ENCODE data around the gene PIPOX.

DNA sequence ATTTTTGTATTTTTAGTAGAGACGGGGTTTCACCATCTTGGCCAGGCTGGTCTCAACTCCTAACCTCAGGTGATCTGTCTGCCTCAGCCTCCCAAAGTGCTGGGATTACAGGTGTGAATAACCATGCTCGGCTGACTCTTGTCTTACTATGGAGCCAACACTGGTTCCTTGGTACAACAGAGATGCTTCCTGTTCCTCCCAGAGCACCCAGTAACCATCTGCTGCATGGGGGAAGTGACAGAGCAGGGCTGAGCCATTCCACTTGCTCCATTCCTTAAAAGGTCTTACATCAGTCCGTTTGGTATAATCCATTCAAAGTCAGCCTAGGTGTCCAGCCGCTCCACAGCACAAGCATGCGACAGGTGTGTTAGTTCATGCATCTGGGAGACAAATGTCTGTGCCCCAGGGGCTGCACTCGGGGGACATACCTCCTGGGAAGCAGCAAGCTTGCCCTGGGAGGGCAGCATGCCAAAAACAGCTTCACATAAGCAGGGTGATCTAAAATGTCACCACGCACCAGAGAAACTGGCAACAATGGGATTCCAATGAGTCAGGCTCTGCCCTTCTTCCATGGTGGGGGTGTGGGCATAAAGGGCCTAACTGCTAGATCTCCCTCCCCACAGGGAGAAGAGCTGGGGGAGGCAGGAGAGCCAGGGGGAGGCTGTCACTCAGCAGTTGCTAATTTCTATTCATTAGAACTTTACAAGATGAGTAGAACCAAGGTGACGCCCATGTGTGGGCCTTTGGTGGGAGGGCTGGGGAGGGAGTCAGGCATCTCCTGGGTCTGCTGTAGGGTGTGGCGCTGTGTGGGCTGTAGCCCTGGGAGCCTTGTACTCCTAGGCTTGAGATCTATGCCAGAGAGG, 35.5 kb downstream of the PIPOX start:
- TF ChIP-seq, protein P1, sequence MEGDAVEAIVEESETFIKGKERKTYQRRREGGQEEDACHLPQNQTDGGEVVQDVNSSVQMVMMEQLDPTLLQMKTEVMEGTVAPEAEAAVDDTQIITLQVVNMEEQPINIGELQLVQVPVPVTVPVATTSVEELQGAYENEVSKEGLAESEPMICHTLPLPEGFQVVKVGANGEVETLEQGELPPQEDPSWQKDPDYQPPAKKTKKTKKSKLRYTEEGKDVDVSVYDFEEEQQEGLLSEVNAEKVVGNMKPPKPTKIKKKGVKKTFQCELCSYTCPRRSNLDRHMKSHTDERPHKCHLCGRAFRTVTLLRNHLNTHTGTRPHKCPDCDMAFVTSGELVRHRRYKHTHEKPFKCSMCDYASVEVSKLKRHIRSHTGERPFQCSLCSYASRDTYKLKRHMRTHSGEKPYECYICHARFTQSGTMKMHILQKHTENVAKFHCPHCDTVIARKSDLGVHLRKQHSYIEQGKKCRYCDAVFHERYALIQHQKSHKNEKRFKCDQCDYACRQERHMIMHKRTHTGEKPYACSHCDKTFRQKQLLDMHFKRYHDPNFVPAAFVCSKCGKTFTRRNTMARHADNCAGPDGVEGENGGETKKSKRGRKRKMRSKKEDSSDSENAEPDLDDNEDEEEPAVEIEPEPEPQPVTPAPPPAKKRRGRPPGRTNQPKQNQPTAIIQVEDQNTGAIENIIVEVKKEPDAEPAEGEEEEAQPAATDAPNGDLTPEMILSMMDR (IDR thresholded peaks at IDR 0.05) = no peak
- no peak for TF ChIP-seq EZH2 (IDR thresholded peaks at IDR 0.05)
